ENCODE results near the gene PCID2. TPM values are rescaled to one million over a fixed set of nuclear protein-coding genes. Genes with fewer than 3 reads are reported as not detected.
A peak's percentile ranks its signal among the peaks of the same experiment; 100 is the strongest.

PCID2 gene
- total and polyA plus RNA-seq, 2 donors = 39.9 to 70.4 TPM

DNA sequence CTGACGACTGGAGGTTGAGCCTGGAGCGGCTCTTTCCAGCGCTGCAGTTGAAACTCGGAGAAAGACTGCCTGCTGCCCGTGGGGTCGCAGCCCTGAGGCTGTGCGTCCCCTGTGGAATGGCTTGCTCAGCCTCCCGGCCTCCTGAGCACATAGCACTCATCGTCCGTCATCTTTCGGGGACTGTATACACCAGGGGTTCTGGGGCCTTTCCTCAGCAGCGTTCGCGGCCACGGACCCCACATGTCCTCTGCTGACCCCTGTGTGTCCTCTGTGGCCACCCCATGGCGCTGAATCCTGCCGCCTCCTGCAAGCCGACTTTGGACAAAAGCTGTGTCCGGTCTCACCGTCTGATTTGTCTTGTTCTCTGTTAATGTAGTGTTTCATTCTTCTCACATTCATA, 21.3 kb upstream of the PCID2 start:
- no peak for DNase-seq (ENCODE audit: extremely low spot score)
- Histone ChIP-seq H3K4me1 (ENCODE audit: insufficient read depth) (no peaks in the 10 kb centered on the region), H3K4me3 (ENCODE audit: low read depth, low read length) (no peak overlapping the region), H3K27ac (ENCODE audit: low read depth) (no peak overlapping the region), H3K36me3 (ENCODE audit: insufficient read depth) (no peaks in the 10 kb centered on the region)
- WGBS = 91% methylated on average over 20 of the region's 20 CpGs

DNA sequence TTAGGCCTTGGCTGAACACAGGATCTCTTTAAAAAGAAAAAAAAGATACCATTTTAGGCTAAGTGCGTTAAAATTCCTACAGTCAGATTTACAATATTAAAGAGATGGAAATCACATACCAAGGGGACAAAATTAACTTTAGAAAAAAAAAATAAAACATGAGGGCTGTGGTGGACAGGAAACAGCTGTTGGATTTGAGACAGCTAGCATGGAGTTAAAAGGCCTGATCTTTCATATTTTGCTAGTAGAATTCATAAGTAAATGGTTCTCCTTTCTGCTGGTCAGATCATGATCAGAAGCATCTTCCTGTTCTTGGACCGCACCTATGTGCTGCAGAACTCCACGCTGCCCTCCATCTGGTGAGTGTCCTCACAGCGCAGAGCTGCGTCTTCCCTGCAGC, 20.7 kb upstream of the PCID2 start:
- Histone ChIP-seq H3K4me3 (ENCODE audit: low read depth, low read length) (no peak overlapping the region), H3K36me3 (ENCODE audit: insufficient read depth) (no peaks in the 10 kb centered on the region), H3K4me1 (ENCODE audit: insufficient read depth) (no peaks in the 10 kb centered on the region), H3K27ac (ENCODE audit: low read depth) (no peak overlapping the region)
- no peak for DNase-seq (ENCODE audit: extremely low spot score)
- 74% methylated on average over 5 of the region's 5 CpGs for WGBS

DNA sequence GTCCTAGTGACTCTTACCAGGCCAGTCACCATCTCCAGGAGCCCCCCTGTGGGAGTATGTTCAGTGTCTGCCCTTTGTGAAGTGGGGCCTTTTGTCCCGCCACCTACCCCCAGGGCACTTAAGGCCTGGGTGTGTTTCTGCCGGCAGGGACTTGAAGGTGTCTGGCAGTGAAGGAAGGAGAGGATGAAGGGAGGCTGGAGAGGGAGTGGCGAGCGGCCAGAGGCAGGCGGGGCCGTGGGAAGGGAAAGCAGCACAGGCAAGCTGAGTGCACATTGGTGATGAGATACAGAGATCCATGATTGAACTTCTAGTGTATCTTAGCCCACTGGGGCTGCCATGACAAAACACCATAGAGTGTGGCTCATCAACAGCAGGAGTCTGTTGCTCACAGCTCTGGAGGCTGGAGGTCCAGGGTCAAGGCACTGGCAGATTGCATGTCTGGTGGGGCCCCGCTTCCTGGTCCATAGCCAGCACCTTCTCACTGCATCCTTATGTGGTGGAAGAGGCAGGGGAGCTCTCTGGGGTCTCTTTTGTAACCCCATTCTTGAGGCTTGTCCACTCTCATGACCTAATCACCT, 18.5 kb upstream of the PCID2 start:
- WGBS = 80% methylated on average over 7 of the region's 7 CpGs
- no peak overlapping the region for H3K27ac ChIP-seq (ENCODE audit: low read depth)
- no peaks in the 10 kb centered on the region for H3K4me1 ChIP-seq (ENCODE audit: insufficient read depth)
- H3K4me3 ChIP-seq (ENCODE audit: low read depth, low read length) = no peak overlapping the region
- no peaks in the 10 kb centered on the region for H3K36me3 ChIP-seq (ENCODE audit: insufficient read depth)
- no peak for DNase-seq (ENCODE audit: extremely low spot score)

DNA sequence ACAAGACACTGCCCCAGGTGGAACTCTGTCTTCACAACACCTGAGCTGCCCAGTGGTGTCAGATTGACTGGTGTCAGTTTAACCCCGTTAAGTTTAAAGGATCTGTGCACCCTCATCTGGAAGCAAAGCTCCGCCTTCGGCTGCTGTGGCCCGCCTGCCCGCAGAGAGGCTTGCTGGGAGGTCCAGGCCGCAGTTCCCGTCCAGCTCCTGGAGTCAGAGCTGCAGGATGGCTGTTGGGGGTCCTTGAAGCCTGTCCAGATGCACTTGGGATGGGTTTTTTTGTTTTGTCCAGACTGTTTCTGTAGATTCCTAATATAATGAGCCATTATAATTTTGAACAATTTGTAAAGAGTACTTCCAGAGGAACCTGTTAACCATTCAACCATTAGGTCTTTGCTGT, 17.0 kb upstream of the PCID2 start:
- no peak for DNase-seq (ENCODE audit: extremely low spot score)
- 88% methylated on average over 7 of the region's 7 CpGs for WGBS
- H3K4me3 ChIP-seq (ENCODE audit: low read depth, low read length) = no peak overlapping the region
- H3K4me1 ChIP-seq (ENCODE audit: insufficient read depth) = no peaks in the 10 kb centered on the region
- H3K27ac ChIP-seq (ENCODE audit: low read depth) = no peak overlapping the region
- no peaks in the 10 kb centered on the region for H3K36me3 ChIP-seq (ENCODE audit: insufficient read depth)

DNA sequence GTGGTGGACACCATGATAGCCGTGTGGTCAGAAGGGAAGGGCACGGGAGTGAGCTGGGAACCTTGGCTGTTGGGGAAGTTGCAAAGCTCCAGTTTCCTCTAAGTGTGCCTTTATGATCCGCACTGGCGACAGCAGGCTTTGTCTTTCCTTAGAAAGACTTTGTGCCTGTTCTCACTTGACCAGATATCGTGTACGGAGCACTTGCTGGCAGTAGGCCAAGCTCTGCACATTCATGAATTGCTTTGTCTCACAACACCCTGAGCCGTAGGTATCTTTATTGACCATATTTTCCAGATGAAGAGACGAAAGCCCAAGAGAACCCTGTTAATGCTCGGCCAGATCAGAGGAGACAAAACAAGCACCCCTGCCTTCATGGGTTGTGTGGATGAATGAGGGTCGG, 16.0 kb upstream of the PCID2 start:
- WGBS = 76% methylated on average over 10 of the region's 10 CpGs
- no peaks in the 10 kb centered on the region for H3K4me1 ChIP-seq (ENCODE audit: insufficient read depth)
- H3K4me3 ChIP-seq (ENCODE audit: low read depth, low read length) = no peak overlapping the region
- H3K36me3 ChIP-seq (ENCODE audit: insufficient read depth) = no peaks in the 10 kb centered on the region
- DNase-seq (ENCODE audit: extremely low spot score) = peak; percentile 47
- no peak overlapping the region for H3K27ac ChIP-seq (ENCODE audit: low read depth)

DNA sequence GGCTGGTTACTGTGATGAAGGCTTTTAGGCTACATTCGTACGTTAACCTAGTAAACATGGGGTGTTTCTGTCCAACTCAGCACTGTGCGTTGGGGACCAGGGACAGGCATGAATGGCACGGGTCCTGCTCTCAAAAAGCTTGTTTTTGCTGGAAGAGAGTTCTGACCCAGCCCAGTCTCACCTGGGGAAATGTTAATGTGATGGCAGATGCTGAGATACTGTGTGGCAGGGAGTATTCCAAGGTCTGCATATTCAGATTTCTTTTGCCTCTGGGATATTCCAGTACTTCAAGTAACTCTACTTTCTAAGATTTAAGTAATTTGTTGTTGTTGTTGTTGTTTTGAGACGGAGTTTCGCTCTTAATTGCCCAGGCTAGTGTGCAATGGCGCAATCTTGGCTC, 14.6 kb upstream of the PCID2 start:
- H3K36me3 ChIP-seq (ENCODE audit: insufficient read depth) = no peaks in the 10 kb centered on the region
- H3K27ac ChIP-seq (ENCODE audit: low read depth) = no peak overlapping the region
- 96% methylated on average over 7 of the region's 7 CpGs for WGBS
- no peaks in the 10 kb centered on the region for H3K4me1 ChIP-seq (ENCODE audit: insufficient read depth)
- DNase-seq (ENCODE audit: extremely low spot score) = no peak
- no peak overlapping the region for H3K4me3 ChIP-seq (ENCODE audit: low read depth, low read length)

DNA sequence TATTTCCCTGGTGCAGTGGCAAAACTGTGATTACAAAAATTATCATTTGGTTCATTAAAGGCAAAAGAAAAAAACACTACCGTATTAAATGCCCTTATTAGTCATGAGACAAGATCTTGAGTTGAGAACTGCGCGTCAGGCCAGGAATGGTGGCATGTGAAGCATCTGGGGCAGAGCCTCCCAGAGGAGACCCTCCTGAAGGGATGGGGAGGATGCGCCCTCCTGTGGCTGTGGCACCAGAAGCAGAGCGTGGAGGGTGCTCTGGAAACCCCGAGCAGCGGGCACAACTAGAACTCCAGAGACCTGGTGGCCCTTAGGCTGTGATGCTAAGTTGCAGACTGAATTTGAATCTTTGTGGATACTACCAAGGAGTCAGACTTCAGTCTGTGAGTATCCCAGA, 12.4 kb upstream of the PCID2 start:
- DNase-seq (ENCODE audit: extremely low spot score) = no peak
- H3K36me3 ChIP-seq (ENCODE audit: insufficient read depth) = no peaks in the 10 kb centered on the region

DNA sequence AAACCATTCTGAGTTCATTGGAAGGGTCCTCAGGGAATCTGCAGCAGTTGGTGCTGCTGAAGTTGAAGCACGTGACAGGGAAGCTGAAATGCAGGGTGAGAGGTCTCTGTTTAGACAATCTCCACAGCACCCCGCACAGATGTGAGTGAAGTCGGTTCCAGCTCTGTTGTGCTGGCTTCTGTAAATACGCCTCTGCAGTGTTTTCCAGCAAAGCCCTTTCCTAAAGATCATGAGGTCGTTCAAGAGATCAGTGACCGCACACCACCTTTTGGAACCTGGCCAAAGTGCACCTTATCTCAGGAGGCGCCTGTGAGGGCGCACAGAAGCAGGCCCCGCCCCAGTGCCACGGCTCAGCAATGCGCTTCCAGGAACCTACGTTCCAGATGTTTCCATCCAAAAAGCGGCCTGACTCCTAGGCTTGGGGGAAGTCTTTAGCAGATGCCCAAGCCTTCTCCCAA, 11.7 kb upstream of the PCID2 start:
- Histone ChIP-seq H3K27ac (ENCODE audit: low read depth) (no peak overlapping the region), H3K4me3 (ENCODE audit: low read depth, low read length) (no peak overlapping the region), H3K4me1 (ENCODE audit: insufficient read depth) (no peaks in the 10 kb centered on the region), H3K36me3 (ENCODE audit: insufficient read depth) (no peaks in the 10 kb centered on the region)
- 73% methylated on average over 13 of the region's 13 CpGs for WGBS
- DNase-seq (ENCODE audit: extremely low spot score) = no peak

More for the DNA sequence above, 12.4 kb upstream of the PCID2 start:
- H3K4me3 ChIP-seq (ENCODE audit: low read depth, low read length) = no peak overlapping the region
- WGBS = 92% methylated on average over 7 of the region's 7 CpGs
- no peaks in the 10 kb centered on the region for H3K4me1 ChIP-seq (ENCODE audit: insufficient read depth)
- no peak overlapping the region for H3K27ac ChIP-seq (ENCODE audit: low read depth)

DNA sequence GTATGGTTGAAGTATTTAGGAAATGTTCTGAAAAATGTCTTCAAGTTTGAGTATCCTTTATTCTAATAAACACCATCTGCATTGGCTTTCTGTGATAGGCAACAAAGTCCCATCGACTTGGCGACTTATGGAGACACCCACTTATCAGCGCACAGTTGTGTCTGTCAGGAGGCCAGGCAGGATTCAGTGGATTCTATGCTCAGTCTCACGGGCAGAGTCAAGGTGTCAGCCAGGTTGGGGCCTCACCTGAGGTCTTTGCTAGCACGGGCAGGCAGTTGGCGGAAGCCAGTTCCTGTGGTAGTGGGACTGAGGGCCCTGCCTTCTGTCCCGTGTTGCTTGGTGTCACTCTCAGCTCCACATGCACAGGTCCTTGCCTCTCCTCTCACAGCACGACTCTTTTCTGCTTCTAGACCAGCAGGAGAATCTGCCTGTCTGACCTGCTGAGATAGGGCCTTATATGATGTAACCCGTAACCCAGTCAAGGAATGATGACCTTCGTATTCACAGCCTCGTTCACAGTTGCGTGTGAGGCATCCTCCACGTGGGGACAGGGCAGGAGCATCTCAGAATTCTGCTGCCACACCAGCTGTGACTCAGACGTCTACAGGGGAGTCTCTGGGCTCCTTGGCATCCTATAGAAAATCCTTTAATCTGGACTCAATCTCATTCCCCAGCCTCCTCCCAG, 10.9 kb upstream of the PCID2 start:
- no peaks in the 10 kb centered on the region for H3K36me3 ChIP-seq (ENCODE audit: insufficient read depth)
- no peak overlapping the region for H3K27ac ChIP-seq (ENCODE audit: low read depth)

DNA sequence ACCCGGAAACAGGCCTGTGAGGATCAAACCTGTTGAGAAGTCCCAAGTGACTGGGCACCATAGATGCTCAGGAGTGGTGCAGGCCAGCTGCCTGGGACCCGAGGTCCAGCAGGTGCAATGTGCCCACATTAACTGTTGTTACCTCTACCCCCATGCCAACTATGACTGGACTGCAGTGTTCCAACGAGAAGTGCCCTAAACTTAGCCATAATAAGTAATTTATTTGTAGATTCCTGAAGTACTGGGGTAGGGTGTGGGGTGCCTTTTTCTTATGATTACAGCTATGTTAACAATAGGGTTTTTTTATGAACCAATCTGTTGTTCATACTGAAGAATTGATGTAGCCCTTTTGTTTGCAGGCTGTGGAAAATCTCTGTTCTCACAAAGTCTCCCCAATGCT, 10.1 kb upstream of the PCID2 start:
- no peak overlapping the region for H3K27ac ChIP-seq (ENCODE audit: low read depth)
- H3K4me3 ChIP-seq (ENCODE audit: low read depth, low read length) = no peak overlapping the region
- H3K36me3 ChIP-seq (ENCODE audit: insufficient read depth) = no peaks in the 10 kb centered on the region
- WGBS = 81% methylated on average over 3 of the region's 3 CpGs
- DNase-seq (ENCODE audit: extremely low spot score) = no peak
- H3K4me1 ChIP-seq (ENCODE audit: insufficient read depth) = no peaks in the 10 kb centered on the region

More for the DNA sequence above, 10.9 kb upstream of the PCID2 start:
- Histone ChIP-seq H3K4me3 (ENCODE audit: low read depth, low read length) (no peak overlapping the region), H3K4me1 (ENCODE audit: insufficient read depth) (no peaks in the 10 kb centered on the region)
- 84% methylated on average over 14 of the region's 14 CpGs for WGBS
- no peak for DNase-seq (ENCODE audit: extremely low spot score)

DNA sequence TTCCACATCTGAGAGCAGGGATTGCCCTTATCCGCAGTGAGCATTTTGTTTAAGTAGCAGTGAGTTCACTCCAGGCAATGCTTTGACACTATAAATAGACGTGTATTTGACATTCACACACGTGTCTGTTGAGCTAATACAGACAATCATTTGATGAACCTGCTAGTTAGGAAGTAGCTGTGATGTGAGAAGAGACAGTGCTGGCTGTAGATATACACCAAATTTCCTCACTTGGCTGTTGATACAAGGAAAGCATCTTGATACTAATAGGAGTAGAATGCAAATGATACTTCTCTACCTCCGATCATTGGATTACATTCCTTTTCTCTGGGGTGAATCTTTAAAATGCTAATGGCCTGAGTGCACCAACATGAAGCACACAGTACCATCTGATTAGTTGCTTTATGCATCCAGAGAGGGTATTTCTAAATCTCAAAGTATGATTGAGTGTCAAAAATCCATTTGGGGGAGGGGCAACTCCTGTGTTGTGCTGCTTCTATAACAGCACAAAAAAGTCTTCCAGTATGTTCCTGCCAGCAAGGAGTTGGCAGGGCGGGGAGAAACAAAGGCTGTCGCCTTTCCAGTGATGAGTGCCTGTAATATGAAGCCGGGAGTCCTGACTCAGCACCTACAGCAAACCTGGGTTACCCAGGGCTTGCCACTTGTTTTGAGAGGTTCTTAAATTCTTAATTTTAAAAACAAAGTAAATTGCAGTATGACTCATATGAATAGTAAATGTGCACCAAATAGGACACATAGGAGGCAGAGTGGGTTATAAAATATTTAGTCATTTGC, 8.0 kb upstream of the PCID2 start:
- no peaks in the 10 kb centered on the region for H3K36me3 ChIP-seq (ENCODE audit: insufficient read depth)
- no peaks in the 10 kb centered on the region for H3K4me1 ChIP-seq (ENCODE audit: insufficient read depth)
- H3K27ac ChIP-seq (ENCODE audit: low read depth) = no peak overlapping the region
- 27% methylated on average over 7 of the region's 7 CpGs for WGBS
- no peak overlapping the region for H3K4me3 ChIP-seq (ENCODE audit: low read depth, low read length)
- DNase-seq (ENCODE audit: extremely low spot score) = no peak

DNA sequence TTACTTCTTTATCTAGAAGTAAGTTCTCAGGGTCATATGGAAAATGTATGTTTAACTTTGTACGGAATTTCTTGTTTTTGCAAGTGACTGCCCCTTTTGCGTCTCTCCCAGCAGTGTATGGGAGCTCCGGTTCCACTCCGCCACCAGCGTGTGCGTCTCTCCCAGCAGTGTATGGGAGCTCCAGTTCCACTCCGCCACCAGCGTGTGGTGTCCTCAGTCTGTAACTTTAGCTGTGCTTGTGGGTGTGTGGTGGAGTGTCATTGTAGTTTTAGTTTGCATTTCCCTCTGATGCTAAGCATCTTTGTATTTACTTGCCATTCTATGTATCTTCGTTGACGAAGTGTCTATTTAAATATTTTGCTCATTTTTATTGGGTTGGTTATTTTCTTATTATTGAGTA, 3.3 kb upstream of the PCID2 start:
- DNase-seq (ENCODE audit: extremely low spot score) = no peak

DNA sequence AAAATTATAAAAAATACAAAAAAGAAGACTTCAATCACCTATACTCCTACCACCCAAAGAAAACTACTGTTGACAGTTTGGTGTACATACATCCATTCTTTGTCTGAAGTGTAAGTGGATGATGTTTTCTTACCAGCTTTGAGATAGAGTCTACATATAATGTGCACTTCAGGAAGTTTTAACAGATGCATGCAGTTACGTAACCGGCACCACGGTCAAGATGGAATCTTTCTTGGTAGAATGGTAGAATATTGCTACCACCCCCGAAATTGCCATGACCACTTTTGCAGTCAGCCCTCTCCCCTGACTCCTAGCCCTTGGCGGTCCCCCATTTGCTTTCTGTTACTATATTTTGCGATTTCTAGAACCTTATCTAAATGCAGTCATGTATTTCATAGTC, 2.4 kb upstream of the PCID2 start:
- no peak for DNase-seq (ENCODE audit: extremely low spot score)
- no peak overlapping the region for H3K4me3 ChIP-seq (ENCODE audit: low read depth, low read length)
- H3K36me3 ChIP-seq (ENCODE audit: insufficient read depth) = no peaks in the 10 kb centered on the region
- 91% methylated on average over 6 of the region's 6 CpGs for WGBS
- H3K4me1 ChIP-seq (ENCODE audit: insufficient read depth) = no peaks in the 10 kb centered on the region
- no peak overlapping the region for H3K27ac ChIP-seq (ENCODE audit: low read depth)

More for the DNA sequence above, 3.3 kb upstream of the PCID2 start:
- Histone ChIP-seq H3K27ac (ENCODE audit: low read depth) (no peak overlapping the region), H3K36me3 (ENCODE audit: insufficient read depth) (no peaks in the 10 kb centered on the region), H3K4me1 (ENCODE audit: insufficient read depth) (no peaks in the 10 kb centered on the region), H3K4me3 (ENCODE audit: low read depth, low read length) (no peak overlapping the region)
- WGBS = 96% methylated on average over 10 of the region's 10 CpGs

All from urinary bladder (tissue), 4 donors.